T-cell (primary cell): Measurements from ENCODE around the gene HNRNPDL. TPM values are rescaled to one million over a fixed set of nuclear protein-coding genes. Genes with fewer than 3 reads are reported as not detected.

Experiments
- ATAC-seq, 4 experiments: fragments of 200-7000 bp in 3 of 4; fragments of 150-1000 bp in 1 of 4; cut with Tn5 transposase; replicated peaks in 1 of 4; 1 replicate in 3 of 4; 2 replicates in 1 of 4; pipeline ENCODE4 v1.10.0; 2021; ENCODE audit warnings: moderate library complexity in 3 of 4, mild to moderate bottlenecking in 2 of 4, moderate number of reproducible peaks in 1 of 4
- CTCF ChIA-PET, 2 donors: fragments of 300-600 bp; sonication (Branson Sonifier 250); formaldehyde crosslinking; loops; one replicate each; lab custom pipeline; 2022; ENCODE audit warnings: antibody characterized with exemption in 2 of 2; lab: Charles Lee
- POLR2A ChIA-PET, 2 donors: fragments of 300-600 bp; sonication (Branson Sonifier 250); formaldehyde crosslinking; loops; one replicate each; lab custom pipeline; 2022; ENCODE audit warnings: antibody characterized with exemption in 2 of 2; lab: Charles Lee
- DNase-seq, 35 experiments: peaks; one replicate each; pipeline versions ENCODE4 v3.0.0 to v3.0.0-alpha.2; 2013 to 2023
- H3K27ac ChIP-seq: one replicate; pipeline ENCODE4 v1.5.1; 2013; ENCODE audit warnings: low read length
- H3K27me3 ChIP-seq, 2 experiments: replicated peaks in 1 of 2; 1 replicate in 1 of 2; 2 replicates in 1 of 2; pipeline versions ENCODE4 v1.6.1 to v1.7.0; 2013; ENCODE audit warnings: low read length in 1 of 2, mixed read lengths in 1 of 2; ENCODE audit not compliant: control insufficient read depth in 2 of 2, insufficient read depth in 2 of 2; ENCODE audit errors: extremely low read depth in 1 of 2
- H3K36me3 ChIP-seq, 2 donors: 1 replicate in 1 of 2; 2 replicates in 1 of 2; pipeline versions ENCODE4 v1.6.1 to v1.7.0; 2013; ENCODE audit warnings: low read length in 1 of 2; ENCODE audit not compliant: control insufficient read depth in 2 of 2, insufficient read depth in 1 of 2; ENCODE audit errors: extremely low read depth in 1 of 2
- H3K4me1 ChIP-seq, 2 experiments: 1 replicate in 1 of 2; 2 replicates in 1 of 2; pipeline versions ENCODE4 v1.6.1 to v1.7.0; 2013; ENCODE audit warnings: low read length in 2 of 2, mixed read lengths in 1 of 2; ENCODE audit not compliant: insufficient read depth in 2 of 2, control insufficient read depth in 1 of 2; ENCODE audit errors: extremely low read depth in 1 of 2
- H3K4me3 ChIP-seq, 2 donors: 1 replicate in 1 of 2; 2 replicates in 1 of 2; pipeline versions ENCODE4 v1.5.1 to v1.7.0; 2013; ENCODE audit warnings: mild to moderate bottlenecking in 2 of 2, low read length in 1 of 2, moderate library complexity in 1 of 2; ENCODE audit not compliant: control insufficient read depth in 1 of 2; ENCODE audit errors: extremely low read depth in 1 of 2
- H3K9me3 ChIP-seq: 2 replicates; pipeline ENCODE4 v1.7.0; 2013
- H3K27ac Mint-ChIP-seq, 2 donors: one replicate each; pipeline ENCODE4 v1.8.0; 2020 to 2021; ENCODE audit warnings: mild to moderate bottlenecking in 2 of 2, mixed read lengths in 2 of 2
- H3K27me3 Mint-ChIP-seq, 2 donors: one replicate each; pipeline ENCODE4 v1.8.0; 2021 to 2022; ENCODE audit warnings: mixed read lengths in 2 of 2
- H3K36me3 Mint-ChIP-seq: one replicate; pipeline ENCODE4 v1.8.0; 2021; ENCODE audit warnings: mixed read lengths
- H3K4me1 Mint-ChIP-seq, 3 donors: one replicate each; pipeline ENCODE4 v1.8.0; 2020 to 2022; ENCODE audit warnings: mixed read lengths in 3 of 3, mild to moderate bottlenecking in 1 of 3
- H3K4me3 Mint-ChIP-seq, 3 donors: one replicate each; pipeline ENCODE4 v1.8.0; 2020 to 2022; ENCODE audit warnings: mild to moderate bottlenecking in 3 of 3, mixed read lengths in 3 of 3, moderate library complexity in 3 of 3
- H3K9me3 Mint-ChIP-seq, 3 donors: one replicate each; pipeline ENCODE4 v1.8.0; 2020 to 2022; ENCODE audit warnings: mixed read lengths in 3 of 3
- WGBS: methylation state at CpG from one replicate; pipeline ENCODE4 v1.1.5; 2013; ENCODE audit warnings: missing lambda C conversion rate; ENCODE audit not compliant: insufficient coverage; 5-methylcytosine and 5-hydroxymethylcytosine counted together
- total RNA-seq, 35 experiments: library from RNA in 6 of 35; stranded (reverse) in 6 of 35; fragments of 120-200 nt in 1 of 35; gene quantifications; one replicate each; pipeline versions ENCODE4 v1.2.1 to v1.2.4 and lab custom pipeline; 2013 to 2026

HNRNPDL gene
- total RNA-seq, 5 donors from 2014 or later (not counting 1 experiment from before 2014, with no cell fraction given): 285 to 401 (median 313) TPM

DNA sequence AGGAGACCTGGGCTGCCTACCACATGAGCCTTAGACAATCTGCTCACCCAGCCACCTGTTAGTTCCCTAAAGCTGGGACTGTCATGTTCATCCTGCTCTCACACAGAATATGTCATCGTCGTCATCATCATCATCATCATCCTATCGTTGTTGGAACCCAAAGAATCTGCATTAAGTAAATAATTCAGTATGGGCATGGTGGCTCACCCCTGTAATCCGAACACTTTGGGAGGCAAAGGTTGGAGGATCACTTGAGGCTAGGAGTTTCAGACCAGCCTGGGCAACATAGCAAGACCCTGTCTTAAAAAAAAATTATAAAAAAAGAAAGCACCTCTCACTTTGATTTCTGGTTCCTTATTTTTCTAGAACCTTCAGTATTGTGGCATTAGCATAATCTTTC is 6.5 kb upstream of the HNRNPDL start:
- Mint-ChIP-seq H3K27me3 (no peaks in the 10 kb centered on the region), H3K4me1 (peaks cover 67 to 87% (median 83%) of the 10 kb centered on the region in 3 donors), H3K27ac (peak overlapping the region in 1 of 2 donors; percentile 59), H3K4me3 (no peak overlapping the region), H3K9me3 (no peaks in the 10 kb centered on the region), H3K36me3 (peaks cover 11% of the 10 kb centered on the region)
- no CpG with 5 or more reads among the region's 4 CpGs for WGBS
- H3K4me1 ChIP-seq: peaks cover 0 to 26% of the 10 kb centered on the region in 2 experiments
- H3K27me3 ChIP-seq: no peaks in the 10 kb centered on the region
- H3K27ac ChIP-seq: no peak overlapping the region
- no peaks in the 10 kb centered on the region for H3K9me3 ChIP-seq
- ATAC-seq (no peak), DNase-seq (no peak)
- H3K4me3 ChIP-seq: no peak overlapping the region
- peaks cover 0 to 17% of the 10 kb centered on the region in 2 donors for H3K36me3 ChIP-seq
- CTCF ChIA-PET: no interaction called here
- POLR2A ChIA-PET: interaction anchor here (0.6 to 0.7 kb wide), 3 partner anchors 58 to 403 kb away, joined by 3 to 6 read pairs (median 4); no protein-coding TSS in a partner anchor

DNA sequence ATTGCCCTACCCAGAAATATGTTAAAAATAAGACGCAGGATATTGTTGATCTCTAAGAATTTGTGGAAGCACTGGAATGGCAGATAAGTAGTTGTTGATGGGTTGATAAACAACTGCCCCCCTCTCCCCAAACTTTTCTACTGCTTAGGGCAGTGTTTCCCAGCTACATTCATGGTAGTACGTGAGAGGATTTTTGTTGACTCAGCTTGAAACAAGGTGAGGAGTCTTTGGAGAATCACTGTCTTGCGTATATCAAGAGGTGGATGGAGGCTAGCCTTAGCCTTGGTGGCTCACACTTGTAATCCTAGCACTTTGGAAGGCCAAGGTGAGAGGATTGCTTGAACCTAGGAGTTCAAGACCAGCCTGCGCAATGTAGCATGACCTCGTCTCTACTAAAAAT is 5.9 kb upstream of the HNRNPDL start:
- Mint-ChIP-seq H3K4me1 (peaks cover 67 to 86% (median 83%) of the 10 kb centered on the region in 3 donors), H3K36me3 (peaks cover 11% of the 10 kb centered on the region), H3K27me3 (no peaks in the 10 kb centered on the region), H3K9me3 (no peaks in the 10 kb centered on the region), H3K27ac (no peak overlapping the region), H3K4me3 (no peak overlapping the region)
- ATAC-seq (no peak), DNase-seq (no peak)
- ChIA-PET CTCF (no interaction called here), POLR2A (interaction anchor here in 1 of 2 donors (0.6 kb wide), 1 partner anchor 57 kb away, joined by 3 read pairs; no protein-coding TSS in a partner anchor)
- WGBS: 91% methylated on average over 4 of the region's 5 CpGs
- Histone ChIP-seq H3K9me3 (no peaks in the 10 kb centered on the region), H3K4me3 (no peak overlapping the region), H3K27me3 (no peaks in the 10 kb centered on the region), H3K36me3 (peaks cover 0 to 17% of the 10 kb centered on the region in 2 donors), H3K27ac (no peak overlapping the region), H3K4me1 (peaks cover 2 to 31% of the 10 kb centered on the region in 2 experiments)

DNA sequence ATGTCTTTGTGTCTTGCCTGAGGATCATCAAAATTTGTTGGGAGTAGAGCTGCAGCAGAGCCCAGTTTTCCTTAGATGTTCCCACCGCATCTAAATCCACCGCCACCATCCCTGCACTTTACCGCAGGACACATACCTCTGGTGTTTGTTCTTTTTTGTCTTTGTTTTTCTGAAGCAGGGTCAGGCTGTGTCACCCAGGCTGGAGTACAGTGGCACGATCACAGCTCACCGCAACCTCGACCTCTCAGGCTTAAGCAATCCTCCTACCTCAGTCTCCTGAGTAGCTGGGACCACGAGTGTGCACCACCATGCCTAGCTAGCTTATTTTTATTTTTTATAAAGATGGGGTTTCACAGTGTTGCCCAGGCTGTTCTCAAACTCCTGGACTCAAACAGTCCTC is 4.7 kb upstream of the HNRNPDL start:
- DNase-seq: no peak
- H3K4me1 ChIP-seq: peaks cover 2 to 31% of the 10 kb centered on the region in 2 experiments
- no peaks in the 10 kb centered on the region for H3K9me3 ChIP-seq
- no peaks in the 10 kb centered on the region for H3K9me3 Mint-ChIP-seq
- H3K27me3 Mint-ChIP-seq: no peaks in the 10 kb centered on the region
- no CpG with 5 or more reads among the region's 7 CpGs for WGBS
- CTCF ChIA-PET: no interaction called here
- H3K36me3 Mint-ChIP-seq: peaks cover 8% of the 10 kb centered on the region
- peaks cover 0 to 17% of the 10 kb centered on the region in 2 donors for H3K36me3 ChIP-seq
- H3K4me3 Mint-ChIP-seq: no peak overlapping the region
- H3K4me3 ChIP-seq: no peak overlapping the region
- no peak for ATAC-seq
- H3K4me1 Mint-ChIP-seq: peaks cover 60 to 77% (median 76%) of the 10 kb centered on the region in 3 donors
- no peak overlapping the region for H3K27ac ChIP-seq
- POLR2A ChIA-PET: interaction anchor here in 1 of 2 donors (0.6 kb wide), 1 partner anchor 37 kb away, joined by 3 read pairs; no protein-coding TSS in a partner anchor
- H3K27me3 ChIP-seq: no peaks in the 10 kb centered on the region
- no peak overlapping the region for H3K27ac Mint-ChIP-seq

DNA sequence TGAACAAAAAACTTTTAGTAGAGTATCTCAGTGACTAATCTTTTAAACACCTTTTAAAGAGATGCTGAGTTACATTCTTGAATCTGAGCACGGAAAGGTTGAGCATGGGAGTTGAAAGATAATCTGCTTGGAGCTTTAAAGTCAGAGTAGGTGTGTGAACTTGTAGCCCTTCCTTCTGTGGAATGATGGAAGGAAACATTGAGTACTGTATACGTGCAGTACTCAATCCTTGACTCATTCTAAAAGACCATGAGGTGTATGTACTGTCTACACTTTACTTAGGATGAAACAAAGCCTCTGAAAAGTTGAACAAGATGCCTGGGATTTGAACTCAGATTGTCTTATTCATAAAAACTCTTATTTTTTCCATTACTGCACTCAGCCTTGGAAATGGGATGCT is 3.5 kb upstream of the HNRNPDL start:
- Mint-ChIP-seq H3K4me1 (peaks cover 55 to 68% (median 66%) of the 10 kb centered on the region in 3 donors), H3K27me3 (no peaks in the 10 kb centered on the region), H3K27ac (no peak overlapping the region), H3K36me3 (peaks cover 11% of the 10 kb centered on the region), H3K9me3 (no peaks in the 10 kb centered on the region), H3K4me3 (no peak overlapping the region)
- Histone ChIP-seq H3K9me3 (no peaks in the 10 kb centered on the region), H3K4me3 (no peak overlapping the region), H3K4me1 (peaks cover 2 to 31% of the 10 kb centered on the region in 2 experiments), H3K27ac (no peak overlapping the region), H3K36me3 (peaks cover 0 to 13% of the 10 kb centered on the region in 2 donors), H3K27me3 (no peaks in the 10 kb centered on the region)
- ATAC-seq (no peak), DNase-seq (no peak)
- POLR2A ChIA-PET: no interaction called here
- 0% methylated on average over 1 of the region's 2 CpGs for WGBS
- CTCF ChIA-PET: no interaction called here

DNA sequence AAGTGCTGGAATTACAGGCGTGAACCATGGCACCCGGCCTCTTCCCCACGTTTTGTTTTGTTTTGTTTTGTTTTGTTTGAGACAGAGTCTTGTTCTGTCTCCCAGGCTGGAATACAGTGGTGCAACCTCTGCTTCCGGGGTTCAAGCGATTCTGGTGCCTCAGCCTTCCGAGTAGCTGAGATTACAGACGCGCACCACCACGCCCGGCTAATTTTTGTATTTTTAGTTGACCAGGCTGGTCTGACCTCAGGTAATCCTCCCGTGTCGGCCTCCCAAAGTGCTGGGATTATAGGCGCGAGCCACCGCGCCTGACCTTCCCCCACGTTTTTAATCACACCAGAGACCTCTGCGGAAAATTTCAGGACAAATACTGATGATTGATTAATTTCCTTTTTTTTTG is 2.3 kb upstream of the HNRNPDL start:
- H3K27me3 Mint-ChIP-seq: no peaks in the 10 kb centered on the region
- ChIA-PET POLR2A (no interaction called here), CTCF (no interaction called here)

DNA sequence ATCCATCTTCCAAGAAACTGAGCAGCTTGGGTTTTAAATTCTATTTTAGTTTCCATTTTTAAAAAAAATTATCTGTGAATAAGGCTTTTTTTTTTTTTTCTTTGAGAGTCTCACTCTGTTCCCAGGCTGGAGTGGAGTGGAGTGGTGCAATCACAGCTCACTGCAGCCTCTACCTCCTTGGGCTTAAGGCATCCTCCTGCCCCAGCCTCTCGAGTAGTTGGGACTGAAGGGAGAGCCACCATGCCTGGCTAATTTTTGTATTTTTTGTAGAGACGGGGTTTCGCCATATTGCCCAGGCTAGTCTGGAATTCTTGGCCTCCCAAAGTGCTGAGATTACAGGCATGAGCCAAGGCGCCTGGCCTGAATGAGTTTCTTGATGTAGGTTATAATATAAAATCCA is 1.6 kb upstream of the HNRNPDL start:
- no peaks in the 10 kb centered on the region for H3K9me3 Mint-ChIP-seq
- H3K4me1 Mint-ChIP-seq: peaks cover 58 to 70% (median 68%) of the 10 kb centered on the region in 3 donors
- ChIA-PET POLR2A (interaction anchor here (0.6 to 1.8 kb wide), 5 partner anchors 10 to 1043 kb away, joined by 3 to 9 read pairs (median 7); no protein-coding TSS in a partner anchor), CTCF (interaction anchor here in 1 of 2 donors (0.7 to 0.9 kb wide), 3 partner anchors 30 to 446 kb away, joined by 3 to 4 read pairs (median 3); partner anchors contain the start of gene HNRNPD)
- Histone ChIP-seq H3K27me3 (no peaks in the 10 kb centered on the region), H3K27ac (no peak overlapping the region), H3K36me3 (peaks cover 0 to 21% of the 10 kb centered on the region in 2 donors), H3K4me1 (peaks cover 18 to 40% of the 10 kb centered on the region in 2 experiments), H3K9me3 (no peaks in the 10 kb centered on the region), H3K4me3 (no peak overlapping the region)
- no peak overlapping the region for H3K27ac Mint-ChIP-seq
- no peak for ATAC-seq
- H3K27me3 Mint-ChIP-seq: no peaks in the 10 kb centered on the region
- no peak for DNase-seq
- H3K4me3 Mint-ChIP-seq: peak overlapping the region; percentile 28 to 99 (median 98)
- WGBS: no CpG with 5 or more reads among the region's 4 CpGs
- peaks cover 30% of the 10 kb centered on the region for H3K36me3 Mint-ChIP-seq

More for the DNA sequence above, 2.3 kb upstream of the HNRNPDL start:
- Histone ChIP-seq H3K27me3 (no peaks in the 10 kb centered on the region), H3K9me3 (no peaks in the 10 kb centered on the region), H3K4me3 (no peak overlapping the region), H3K27ac (no peak overlapping the region), H3K36me3 (peaks cover 0 to 19% of the 10 kb centered on the region in 2 donors), H3K4me1 (peaks cover 11 to 37% of the 10 kb centered on the region in 2 experiments)
- ATAC-seq: no peak
- no peak for DNase-seq
- 90% methylated on average over 7 of the region's 18 CpGs for WGBS
- H3K4me1 Mint-ChIP-seq: peaks cover 58 to 70% (median 68%) of the 10 kb centered on the region in 3 donors
- no peak overlapping the region for H3K27ac Mint-ChIP-seq
- peaks cover 22% of the 10 kb centered on the region for H3K36me3 Mint-ChIP-seq
- peak overlapping the region in 2 of 3 donors; percentile 34 to 98 for H3K4me3 Mint-ChIP-seq
- no peaks in the 10 kb centered on the region for H3K9me3 Mint-ChIP-seq
